ENCODE results near the gene MYOM1.
"Not testable (repeated sequence)": the region's sequence is repeated elsewhere in the genome, so short reads cannot be mapped to it uniquely, and the experiment has no call there.

Gene MYOM1

DNA sequence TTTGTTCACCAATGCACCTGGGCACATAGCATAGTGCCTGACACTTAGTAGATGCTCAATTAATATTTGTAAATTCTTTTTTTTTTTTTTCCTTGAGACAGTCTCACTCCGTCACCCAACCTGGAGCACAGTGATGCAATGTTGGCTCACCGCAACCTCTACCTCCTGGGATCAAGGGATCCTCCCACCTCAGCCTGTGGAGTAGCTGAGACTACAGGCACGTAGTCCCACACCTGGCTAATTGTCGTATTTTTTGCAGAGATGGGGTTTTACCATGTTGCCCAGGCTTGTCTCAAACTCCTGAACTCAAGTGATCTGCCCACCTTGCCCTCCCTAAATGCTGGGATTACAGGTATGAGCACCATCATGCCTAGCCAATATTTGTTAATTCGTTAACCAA, 183.7 kb downstream of the MYOM1 start:
- TF ChIP-seq YY1 (IDR thresholded peaks at IDR 0.05; ENCODE audit: insufficient read depth, insufficient read length) = no peak
- TF ChIP-seq ZNF274 (IDR thresholded peaks at IDR 0.05; ENCODE audit: low read depth, low read length) = no peak
- no peak for TF ChIP-seq SUZ12 (IDR thresholded peaks at IDR 0.05; ENCODE audit: extremely low read depth, insufficient read depth, insufficient read length)
- no peaks in the 10 kb centered on the region for H3K36me3 ChIP-seq (ENCODE audit: insufficient read depth, insufficient read length, low read length)
- no peak overlapping the region for H3K9ac ChIP-seq (ENCODE audit: insufficient read length, low read depth)
- no peak for DNase-seq (ENCODE audit: low read depth, low spot score)
- H3K4me3 ChIP-seq (ENCODE audit: insufficient read length, low read depth) = no peak overlapping the region
- no peaks in the 10 kb centered on the region for H3K9me3 ChIP-seq (ENCODE audit: insufficient read depth, low read length)
- H3K4me1 ChIP-seq (ENCODE audit: insufficient read depth, insufficient read length) = no peaks in the 10 kb centered on the region
- no peaks in the 10 kb centered on the region for H3K27me3 ChIP-seq (ENCODE audit: insufficient read depth, insufficient read length)

GRCh38 chr18:3035635-3036034, 184.1 kb downstream of the MYOM1 start:
- Histone ChIP-seq H3K27me3 (ENCODE audit: insufficient read depth, insufficient read length) (no peaks in the 10 kb centered on the region), H3K4me3 (ENCODE audit: insufficient read length, low read depth) (no peak overlapping the region), H3K9ac (ENCODE audit: insufficient read length, low read depth) (no peak overlapping the region), H3K4me1 (ENCODE audit: insufficient read depth, insufficient read length) (no peaks in the 10 kb centered on the region), H3K36me3 (ENCODE audit: insufficient read depth, insufficient read length, low read length) (no peaks in the 10 kb centered on the region), H3K9me3 (ENCODE audit: insufficient read depth, low read length) (no peaks in the 10 kb centered on the region)
- no peak for TF ChIP-seq SUZ12 (IDR thresholded peaks at IDR 0.05; ENCODE audit: extremely low read depth, insufficient read depth, insufficient read length)
- TF ChIP-seq ZNF274 (IDR thresholded peaks at IDR 0.05; ENCODE audit: low read depth, low read length) = no peak
- no peak for TF ChIP-seq YY1 (IDR thresholded peaks at IDR 0.05; ENCODE audit: insufficient read depth, insufficient read length)
- no peak for DNase-seq (ENCODE audit: low read depth, low spot score)

- Histone ChIP-seq H3K4me1 (ENCODE audit: insufficient read depth, insufficient read length) (peaks cover 3% of the 10 kb centered on the region), H3K9me3 (ENCODE audit: insufficient read depth, low read length) (no peaks in the 10 kb centered on the region), H3K36me3 (ENCODE audit: insufficient read depth, insufficient read length, low read length) (no peaks in the 10 kb centered on the region), H3K27me3 (ENCODE audit: insufficient read depth, insufficient read length) (no peaks in the 10 kb centered on the region), H3K4me3 (ENCODE audit: insufficient read length, low read depth) (no peak overlapping the region), H3K9ac (ENCODE audit: insufficient read length, low read depth) (no peak overlapping the region)
- no peak for TF ChIP-seq SUZ12 (IDR thresholded peaks at IDR 0.05; ENCODE audit: extremely low read depth, insufficient read depth, insufficient read length)
- TF ChIP-seq ZNF274 (IDR thresholded peaks at IDR 0.05; ENCODE audit: low read depth, low read length) = no peak
- no peak for TF ChIP-seq YY1 (IDR thresholded peaks at IDR 0.05; ENCODE audit: insufficient read depth, insufficient read length)
- no peak for DNase-seq (ENCODE audit: low read depth, low spot score)
These were observed 187.0 kb downstream of the MYOM1 start for GRCh38 chr18:3032721-3033120.

DNA sequence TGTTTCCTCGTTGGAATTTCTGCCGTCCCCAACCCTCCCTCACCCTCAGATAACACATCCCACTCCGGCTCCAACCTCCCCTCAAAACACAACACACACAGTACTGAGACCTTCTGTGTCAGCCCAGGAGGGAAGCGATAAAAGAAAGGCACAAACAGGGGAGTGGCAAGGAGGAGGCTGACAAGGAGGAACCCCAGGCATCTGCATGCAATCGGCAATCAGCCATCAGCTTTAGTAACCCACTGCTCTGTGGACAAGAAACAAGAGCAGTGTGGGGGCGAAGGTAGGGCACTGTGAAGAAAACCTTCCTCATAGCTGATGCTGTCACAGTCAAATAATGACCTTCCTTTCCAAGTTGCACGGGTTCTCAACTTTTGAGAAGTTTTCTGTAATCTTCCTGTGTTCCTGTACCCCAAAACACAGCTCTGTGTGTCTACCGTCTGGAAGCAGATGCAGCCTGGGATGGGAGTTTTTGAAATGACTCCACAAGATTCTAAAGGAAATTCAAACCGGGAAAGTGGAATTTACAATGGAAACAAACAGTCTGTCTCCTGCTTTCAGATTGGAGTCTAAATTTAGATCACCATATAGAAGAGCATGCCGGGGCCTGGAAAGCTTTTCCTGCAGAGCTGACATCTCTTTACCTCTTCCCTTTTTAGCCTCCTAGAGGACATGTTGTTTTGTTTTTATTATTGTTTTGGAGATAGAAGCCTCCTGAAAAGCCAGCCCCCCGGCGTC, 190.4 kb downstream of the MYOM1 start:
- Histone ChIP-seq H3K9ac (ENCODE audit: insufficient read length, low read depth) (no peak overlapping the region), H3K27me3 (ENCODE audit: insufficient read depth, insufficient read length) (no peaks in the 10 kb centered on the region), H3K9me3 (ENCODE audit: insufficient read depth, low read length) (no peaks in the 10 kb centered on the region), H3K4me3 (ENCODE audit: insufficient read length, low read depth) (no peak overlapping the region), H3K36me3 (ENCODE audit: insufficient read depth, insufficient read length, low read length) (no peaks in the 10 kb centered on the region), H3K4me1 (ENCODE audit: insufficient read depth, insufficient read length) (peaks cover 3% of the 10 kb centered on the region)
- DNase-seq (ENCODE audit: low read depth, low spot score) = no peak
- TF ChIP-seq SUZ12 (IDR thresholded peaks at IDR 0.05; ENCODE audit: extremely low read depth, insufficient read depth, insufficient read length) (no peak), ZNF274 (IDR thresholded peaks at IDR 0.05; ENCODE audit: low read depth, low read length) (no peak), YY1 (IDR thresholded peaks at IDR 0.05; ENCODE audit: insufficient read depth, insufficient read length) (no peak)

- not testable (repeated sequence) for H3K27me3 ChIP-seq (ENCODE audit: insufficient read depth, insufficient read length); DNase-seq (ENCODE audit: low read depth, low spot score); H3K36me3 ChIP-seq (ENCODE audit: insufficient read depth, insufficient read length, low read length); H3K4me3 ChIP-seq (ENCODE audit: insufficient read length, low read depth); H3K9ac ChIP-seq (ENCODE audit: insufficient read length, low read depth); H3K9me3 ChIP-seq (ENCODE audit: insufficient read depth, low read length); H3K4me1 ChIP-seq (ENCODE audit: insufficient read depth, insufficient read length)
These were observed 191.7 kb downstream of the MYOM1 start for GRCh38 chr18:3028115-3028514.

DNA sequence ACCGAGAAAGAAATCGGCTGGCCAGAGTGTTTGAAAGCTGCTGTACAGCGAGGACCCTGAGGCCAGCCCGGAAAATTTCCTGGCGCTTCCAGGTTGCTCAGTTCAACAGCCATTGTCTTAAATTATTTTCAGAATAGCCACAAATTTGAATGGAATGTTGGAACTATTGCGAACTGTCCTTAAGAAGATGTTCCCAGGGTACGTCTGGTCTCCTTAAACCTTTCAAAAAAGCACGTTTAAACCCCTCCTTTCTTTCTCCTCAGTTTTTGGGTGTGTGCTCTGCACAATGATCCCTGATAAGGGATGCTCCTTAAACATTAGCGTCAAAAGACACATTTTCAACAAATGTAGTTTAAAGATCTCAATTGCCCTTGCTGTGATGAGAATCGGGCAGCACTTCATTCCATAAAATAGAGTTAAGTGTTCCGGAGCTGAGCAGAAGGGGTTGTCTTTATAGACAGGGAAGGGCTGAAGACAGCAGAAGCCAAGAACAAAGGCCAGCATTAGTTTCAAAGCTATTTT, 192.3 kb downstream of the MYOM1 start:
- no peaks in the 10 kb centered on the region for H3K36me3 ChIP-seq (ENCODE audit: insufficient read depth, insufficient read length, low read length)
- H3K4me3 ChIP-seq (ENCODE audit: insufficient read length, low read depth) = no peak overlapping the region
- no peak for DNase-seq (ENCODE audit: low read depth, low spot score)
- H3K4me1 ChIP-seq (ENCODE audit: insufficient read depth, insufficient read length) = peaks cover 3% of the 10 kb centered on the region
- H3K27me3 ChIP-seq (ENCODE audit: insufficient read depth, insufficient read length) = no peaks in the 10 kb centered on the region
- TF ChIP-seq SUZ12 (IDR thresholded peaks at IDR 0.05; ENCODE audit: extremely low read depth, insufficient read depth, insufficient read length) (no peak), YY1 (IDR thresholded peaks at IDR 0.05; ENCODE audit: insufficient read depth, insufficient read length) (no peak), ZNF274 (IDR thresholded peaks at IDR 0.05; ENCODE audit: low read depth, low read length) (no peak)
- no peak overlapping the region for H3K9ac ChIP-seq (ENCODE audit: insufficient read length, low read depth)
- no peaks in the 10 kb centered on the region for H3K9me3 ChIP-seq (ENCODE audit: insufficient read depth, low read length)

GRCh38 chr18:3025544-3025943, 194.2 kb downstream of the MYOM1 start:
- Histone ChIP-seq H3K27me3 (ENCODE audit: insufficient read depth, insufficient read length) (no peaks in the 10 kb centered on the region), H3K4me3 (ENCODE audit: insufficient read length, low read depth) (no peak overlapping the region), H3K4me1 (ENCODE audit: insufficient read depth, insufficient read length) (peaks cover 3% of the 10 kb centered on the region), H3K9ac (ENCODE audit: insufficient read length, low read depth) (no peak overlapping the region), H3K36me3 (ENCODE audit: insufficient read depth, insufficient read length, low read length) (no peaks in the 10 kb centered on the region), H3K9me3 (ENCODE audit: insufficient read depth, low read length) (no peaks in the 10 kb centered on the region)
- TF ChIP-seq YY1 (IDR thresholded peaks at IDR 0.05; ENCODE audit: insufficient read depth, insufficient read length) (no peak), ZNF274 (IDR thresholded peaks at IDR 0.05; ENCODE audit: low read depth, low read length) (no peak), SUZ12 (IDR thresholded peaks at IDR 0.05; ENCODE audit: extremely low read depth, insufficient read depth, insufficient read length) (no peak)
- DNase-seq (ENCODE audit: low read depth, low spot score) = no peak

DNA sequence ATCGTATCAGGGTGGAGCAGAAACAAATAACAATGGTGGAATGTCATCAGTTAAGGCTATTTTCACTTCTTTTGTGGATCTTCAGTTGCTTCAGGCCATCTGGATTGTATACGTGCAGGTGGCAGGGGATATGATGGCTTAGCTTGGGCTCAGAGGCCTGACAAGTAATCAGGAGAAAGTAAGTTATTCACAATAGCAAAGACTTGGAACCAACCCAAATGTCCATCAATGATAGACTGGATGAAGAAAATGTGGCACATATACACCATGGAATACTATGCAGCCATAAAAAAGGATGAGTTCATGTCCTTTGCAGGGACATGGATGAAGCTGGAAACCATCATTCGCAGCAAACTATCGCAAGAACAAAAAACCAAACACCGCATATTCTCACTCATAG, 196.2 kb downstream of the MYOM1 start:
- H3K9me3 ChIP-seq (ENCODE audit: insufficient read depth, low read length); H3K9ac ChIP-seq (ENCODE audit: insufficient read length, low read depth); H3K27me3 ChIP-seq (ENCODE audit: insufficient read depth, insufficient read length); H3K4me1 ChIP-seq (ENCODE audit: insufficient read depth, insufficient read length); H3K4me3 ChIP-seq (ENCODE audit: insufficient read length, low read depth); DNase-seq (ENCODE audit: low read depth, low spot score); H3K36me3 ChIP-seq (ENCODE audit: insufficient read depth, insufficient read length, low read length): not testable (repeated sequence)
